ENCODE results near the gene ANO7.

DNA sequence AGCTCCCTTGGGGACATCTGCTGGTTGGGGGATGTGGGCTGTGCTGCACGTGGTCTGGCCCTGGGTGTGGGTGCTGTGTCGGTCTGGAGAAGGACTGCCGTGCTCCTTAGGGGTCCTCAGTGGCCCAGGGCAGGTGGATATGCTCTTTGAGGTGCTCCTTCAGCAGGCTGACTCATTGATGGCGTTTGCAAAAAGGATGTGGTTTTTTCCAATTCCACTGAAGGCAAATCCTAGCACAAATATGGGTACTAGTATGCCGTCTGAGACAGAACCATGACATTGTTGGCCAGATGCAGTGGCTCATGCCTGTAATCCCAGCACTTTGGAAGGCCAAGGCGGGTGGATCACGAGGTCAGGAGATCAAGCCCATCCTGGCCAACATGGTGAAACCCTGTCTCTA is 34.9 kb upstream of the ANO7 start:
- TF ChIP-seq CTCF (IDR thresholded peaks at IDR 0.05), result no peak
- no peak for TF ChIP-seq EP300 (IDR thresholded peaks at IDR 0.05)
